Stimulated activated CD8-positive, alpha-beta memory T cell treated with anti-CD3 and anti-CD28 coated beads, Interleukin-4, amount 100 ng/mL, for 48 hours (primary cell): Measurements from ENCODE around the gene KRTAP5-10.
"Not testable (repeated sequence)": the region's sequence is repeated elsewhere in the genome, so short reads cannot be mapped to it uniquely, and the experiment has no call there.

Source experiments
- DNase-seq: peaks from one replicate; pipeline ENCODE4 v3.0.0-alpha.2; 2020

Gene KRTAP5-10

DNA sequence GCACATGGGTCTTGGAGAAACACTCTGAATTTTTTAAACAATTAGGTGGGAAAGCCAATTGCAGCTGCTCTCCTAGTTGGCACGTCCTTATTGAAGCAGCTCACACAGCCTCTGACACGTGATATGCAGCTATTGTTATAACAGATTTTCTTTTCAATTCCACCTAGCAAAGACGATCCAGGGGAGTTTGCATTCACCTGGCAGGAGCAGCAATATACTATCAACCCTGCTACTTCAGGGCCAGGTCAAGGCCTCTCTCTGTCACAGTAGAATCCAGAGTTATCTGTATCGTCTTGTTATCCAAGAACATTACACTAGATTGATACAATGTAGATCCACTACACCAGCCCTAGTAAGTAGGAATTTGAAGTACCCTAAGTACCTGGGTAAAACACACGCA is 9.1 kb downstream of the KRTAP5-10 start:
- DNase-seq: no peak

DNA sequence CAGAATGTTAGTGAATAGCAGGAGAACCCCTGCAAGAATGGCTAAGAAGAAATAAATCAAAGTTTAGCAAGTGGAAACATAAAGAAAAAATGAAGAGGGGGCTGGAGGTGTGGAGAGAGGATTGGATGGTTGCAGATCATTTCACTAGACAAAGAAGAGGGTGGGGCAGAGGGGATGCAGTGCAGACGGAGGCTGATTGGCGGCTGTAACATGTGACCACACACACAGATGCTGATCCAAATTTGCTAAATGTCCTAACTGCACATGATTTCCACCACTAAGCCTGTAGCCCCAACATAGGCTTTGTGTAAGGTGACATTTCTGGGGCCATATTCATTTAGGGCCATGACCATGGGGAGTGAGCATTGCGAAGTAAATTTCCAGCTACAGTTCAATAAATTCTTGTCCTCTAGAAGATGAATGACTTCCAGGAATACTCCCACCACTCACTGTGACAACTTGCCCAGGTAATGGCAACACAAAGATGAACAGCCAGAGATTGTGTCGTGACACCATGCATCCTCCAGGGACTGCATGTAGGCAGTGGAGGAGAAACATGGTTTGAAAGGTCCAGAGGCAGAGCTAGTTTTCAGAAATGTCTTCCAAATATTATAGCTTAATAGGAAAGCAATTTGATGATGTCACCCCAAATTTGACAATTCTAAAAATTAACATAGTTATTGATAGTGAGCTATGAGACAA is 10.5 kb downstream of the KRTAP5-10 start:
- no peak for DNase-seq

DNA sequence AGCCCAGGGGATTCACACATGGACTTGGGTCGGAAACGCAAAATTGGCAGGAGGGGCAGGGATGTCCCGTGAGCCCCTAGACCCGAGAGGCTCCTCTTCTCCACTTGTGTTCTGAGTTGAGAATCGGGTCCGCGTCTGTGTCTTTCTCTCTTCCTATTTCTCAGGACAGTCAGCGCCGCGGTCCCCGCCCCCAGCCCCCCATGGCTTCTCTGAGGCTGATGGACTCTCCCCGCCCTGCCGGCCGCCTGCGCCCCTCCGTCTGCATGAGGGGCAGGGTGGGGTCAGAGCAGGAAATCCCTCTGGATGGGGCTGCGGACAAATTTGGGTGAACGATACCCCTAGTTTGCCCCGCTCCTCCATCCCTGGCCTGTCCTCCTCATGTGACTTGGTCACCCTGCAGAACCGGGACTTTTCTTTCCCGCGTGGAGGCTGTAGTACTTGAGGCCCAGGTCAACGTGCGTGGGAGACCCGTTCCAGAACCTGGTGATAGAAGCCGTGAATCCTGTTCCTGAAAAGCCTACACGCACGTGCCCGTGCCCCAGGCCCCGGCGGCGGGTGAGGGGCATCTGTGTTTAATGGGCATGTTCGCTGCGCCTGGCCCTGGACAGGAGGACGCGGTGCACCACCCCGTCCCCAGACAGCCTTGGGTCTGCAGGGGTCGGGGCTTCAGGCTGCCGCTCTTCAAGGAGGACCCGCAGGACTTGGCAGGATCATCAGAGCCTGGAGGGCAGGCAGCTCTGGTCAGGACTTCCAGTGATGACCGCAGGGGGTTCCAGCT is 11.5 kb downstream of the KRTAP5-10 start:
- not testable (repeated sequence) for DNase-seq

DNA sequence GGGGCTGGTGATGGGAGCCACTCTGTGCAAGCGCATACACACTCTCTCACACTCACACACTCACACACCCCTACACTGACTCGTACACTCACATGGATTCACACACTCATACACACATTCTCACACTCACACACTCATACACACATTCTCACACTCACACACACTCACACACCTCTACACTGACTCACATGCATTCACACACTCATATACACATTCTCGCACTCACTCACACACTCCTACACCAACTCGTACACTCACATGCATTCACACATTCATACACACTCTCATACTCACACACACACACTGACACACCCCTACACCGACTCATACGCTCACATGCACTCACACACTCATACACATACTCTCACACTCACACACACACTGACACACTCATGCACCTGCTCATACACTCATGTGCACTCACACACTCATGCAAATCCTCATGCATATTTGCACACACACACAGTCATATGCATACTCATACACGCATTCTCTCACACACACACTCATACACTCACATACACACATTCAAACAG is 12.2 kb downstream of the KRTAP5-10 start:
- DNase-seq: no peak

DNA sequence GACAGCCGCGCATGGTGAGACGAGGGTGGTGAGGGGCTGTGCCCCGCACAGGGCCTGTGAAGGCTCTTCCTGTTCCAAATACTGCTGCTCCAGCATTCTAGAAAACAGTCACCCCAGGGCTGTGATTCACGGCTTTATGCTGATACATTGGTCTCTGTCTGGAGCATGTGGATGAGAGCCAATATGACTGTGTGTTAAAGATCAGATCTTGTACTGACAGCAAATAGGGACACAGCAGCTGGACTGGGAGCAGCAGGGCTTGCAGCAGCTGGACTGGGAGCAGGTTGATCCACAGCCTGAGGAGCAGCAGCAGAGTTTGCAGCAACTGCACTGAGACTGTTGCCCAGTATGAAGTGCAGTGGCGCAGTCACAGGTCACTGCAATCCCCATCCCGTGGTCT is 14.2 kb downstream of the KRTAP5-10 start:
- DNase-seq: not testable (repeated sequence)

DNA sequence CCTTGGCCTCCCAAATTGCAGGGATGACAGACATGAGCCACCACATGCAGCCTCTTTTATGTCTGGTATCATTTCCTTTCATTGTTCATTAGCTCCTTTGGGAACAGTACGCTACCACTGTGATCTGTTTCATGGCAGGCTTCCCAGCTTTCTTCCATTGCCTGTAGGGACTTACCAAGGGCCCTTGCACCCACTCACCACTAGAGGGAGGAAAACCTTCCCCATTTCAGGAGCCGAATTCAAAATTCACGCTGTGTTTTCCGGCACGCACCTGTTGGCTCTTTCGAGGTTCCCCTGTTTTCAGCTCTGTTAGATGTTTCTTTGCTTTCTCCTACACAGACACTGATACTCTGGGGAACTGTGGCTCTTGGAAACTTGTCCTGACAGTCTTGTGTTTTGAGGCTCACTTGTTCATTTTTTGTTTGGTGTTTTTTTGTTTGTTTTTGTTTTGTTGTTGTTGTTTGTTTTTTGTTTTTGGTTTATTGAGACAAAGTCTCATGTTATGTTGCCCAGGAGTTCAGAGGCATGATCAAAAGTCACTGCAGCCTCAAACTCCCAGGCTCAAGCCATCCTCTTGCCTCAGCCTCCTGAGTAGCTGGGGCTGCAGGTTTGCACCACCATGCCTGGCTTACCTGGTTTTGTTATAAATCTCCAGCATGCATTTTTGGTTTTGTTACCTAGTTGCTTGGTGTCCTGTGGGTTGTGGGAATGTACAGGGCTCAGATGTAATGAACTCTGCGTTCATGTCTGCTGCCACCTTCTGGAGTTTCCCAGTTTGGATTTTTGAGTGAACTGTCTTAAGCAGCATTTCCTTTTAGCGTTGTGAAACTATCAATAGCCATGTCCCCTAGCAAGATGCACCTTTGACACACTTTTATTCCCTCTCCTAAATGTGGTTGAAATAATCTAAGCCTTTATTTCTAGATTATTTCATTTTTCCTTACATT is 15.0 kb downstream of the KRTAP5-10 start:
- DNase-seq: peak; percentile 43

DNA sequence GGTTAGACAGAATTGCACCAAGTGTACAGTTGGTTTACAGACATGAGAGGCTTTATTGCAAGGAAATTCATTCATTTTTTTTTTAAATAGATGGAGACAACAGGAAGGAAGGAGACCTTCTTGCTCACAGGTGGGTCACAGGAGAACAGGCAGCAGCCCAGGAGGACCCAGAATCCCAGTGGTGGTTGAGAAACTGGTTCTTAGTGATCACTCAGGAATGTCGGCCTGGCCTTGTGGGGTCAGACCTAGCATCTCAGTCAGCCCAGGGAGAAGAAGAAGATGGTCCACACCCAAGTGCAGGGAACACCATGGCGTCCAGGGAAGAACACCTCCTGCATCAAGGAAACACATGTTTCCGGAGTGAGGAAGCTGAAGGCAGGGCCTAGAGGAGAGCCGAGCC is 16.5 kb downstream of the KRTAP5-10 start:
- DNase-seq: no peak

DNA sequence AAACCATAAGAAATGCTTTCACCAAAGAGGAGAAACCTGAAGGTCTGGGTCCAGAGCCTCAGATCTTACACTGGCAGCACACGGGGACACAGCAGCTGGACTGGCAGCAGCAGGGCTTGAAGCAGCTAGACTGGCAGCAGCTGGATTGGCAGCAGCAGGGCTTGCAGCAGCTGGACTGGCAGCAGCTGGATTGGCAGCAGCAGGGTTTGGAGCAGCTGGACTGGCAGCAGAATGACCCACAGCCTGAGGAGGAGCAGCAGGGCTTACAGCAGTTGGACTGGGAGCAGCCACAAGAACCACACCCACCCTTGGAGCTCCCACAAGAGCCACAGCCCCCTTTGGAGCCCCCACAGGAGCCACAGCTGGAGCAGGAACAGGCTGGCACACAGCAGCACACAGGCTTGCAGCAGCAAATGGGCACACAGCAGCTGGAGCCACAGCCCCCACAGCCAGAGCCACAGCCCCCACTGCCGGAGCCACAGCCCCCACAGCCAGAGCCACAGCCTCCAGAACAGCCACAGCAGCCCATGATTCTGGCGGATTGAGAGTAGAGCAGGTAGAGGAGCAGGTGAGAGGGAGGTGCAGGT is 17.0 kb downstream of the KRTAP5-10 start, which contains the start of gene KRTAP5-11:
KRTAP5-11 (minus strand) TSS at position 567 of the 587 bp plus-strand sequence; CDS start at position 529, 38 bp downstream.
- no peak for DNase-seq

DNA sequence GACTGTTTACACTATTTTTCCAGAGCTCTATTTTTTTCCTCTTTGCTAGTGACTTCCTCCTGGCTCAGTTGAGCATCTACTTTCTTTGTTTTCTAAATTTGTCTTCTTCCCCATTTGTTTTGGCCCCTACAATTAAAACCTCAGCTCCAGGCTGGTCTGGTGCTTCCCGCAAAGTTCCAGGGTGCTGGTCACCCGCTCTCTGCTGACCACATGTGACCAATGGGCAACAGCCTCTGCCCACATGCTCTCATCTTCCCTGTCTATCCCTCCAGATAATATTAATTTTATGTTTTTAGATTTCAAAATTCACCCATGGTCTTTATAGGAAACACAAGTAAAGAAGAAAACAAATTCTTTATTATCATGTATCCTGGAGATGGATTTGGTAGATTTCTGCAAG is 17.6 kb downstream of the KRTAP5-10 start:
- DNase-seq: not testable (repeated sequence)

DNA sequence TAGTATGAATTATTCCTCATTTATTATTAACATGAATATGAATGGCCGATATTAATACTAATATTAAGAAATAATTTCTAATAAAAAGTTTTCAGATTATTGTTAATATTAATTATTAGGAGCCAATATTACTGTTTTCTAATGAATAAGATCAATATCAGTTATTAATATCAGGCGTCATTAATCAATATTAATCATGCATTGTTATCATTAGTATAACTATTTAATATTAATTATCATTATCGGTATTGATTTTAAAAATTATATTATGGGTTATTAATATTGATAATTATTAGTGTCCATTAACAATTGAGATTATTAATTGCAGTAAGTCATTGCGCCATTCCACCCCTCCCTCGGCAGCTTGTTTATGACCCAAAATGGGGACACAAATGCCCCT is 20.3 kb downstream of the KRTAP5-10 start:
- DNase-seq: not testable (repeated sequence)

DNA sequence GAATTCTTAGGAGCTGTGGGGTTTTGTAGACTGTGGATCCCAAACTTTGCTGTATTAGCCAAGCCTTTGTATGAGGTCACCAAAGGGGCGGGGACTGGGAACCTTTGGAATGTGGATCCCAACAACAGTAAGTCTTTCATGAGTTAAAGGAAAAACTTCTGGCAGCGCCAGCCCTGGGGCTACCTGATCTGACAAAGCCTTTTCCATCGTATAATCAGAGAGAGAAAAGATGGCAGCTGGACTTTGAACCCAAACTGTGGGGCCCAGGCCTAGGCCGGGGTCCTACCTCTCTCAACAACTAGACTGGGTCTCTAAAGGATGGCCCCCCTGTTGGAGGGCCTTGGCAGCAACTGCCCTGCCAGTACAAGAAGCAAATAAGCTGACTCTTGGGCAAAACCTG is 23.0 kb downstream of the KRTAP5-10 start:
- not testable (repeated sequence) for DNase-seq

DNA sequence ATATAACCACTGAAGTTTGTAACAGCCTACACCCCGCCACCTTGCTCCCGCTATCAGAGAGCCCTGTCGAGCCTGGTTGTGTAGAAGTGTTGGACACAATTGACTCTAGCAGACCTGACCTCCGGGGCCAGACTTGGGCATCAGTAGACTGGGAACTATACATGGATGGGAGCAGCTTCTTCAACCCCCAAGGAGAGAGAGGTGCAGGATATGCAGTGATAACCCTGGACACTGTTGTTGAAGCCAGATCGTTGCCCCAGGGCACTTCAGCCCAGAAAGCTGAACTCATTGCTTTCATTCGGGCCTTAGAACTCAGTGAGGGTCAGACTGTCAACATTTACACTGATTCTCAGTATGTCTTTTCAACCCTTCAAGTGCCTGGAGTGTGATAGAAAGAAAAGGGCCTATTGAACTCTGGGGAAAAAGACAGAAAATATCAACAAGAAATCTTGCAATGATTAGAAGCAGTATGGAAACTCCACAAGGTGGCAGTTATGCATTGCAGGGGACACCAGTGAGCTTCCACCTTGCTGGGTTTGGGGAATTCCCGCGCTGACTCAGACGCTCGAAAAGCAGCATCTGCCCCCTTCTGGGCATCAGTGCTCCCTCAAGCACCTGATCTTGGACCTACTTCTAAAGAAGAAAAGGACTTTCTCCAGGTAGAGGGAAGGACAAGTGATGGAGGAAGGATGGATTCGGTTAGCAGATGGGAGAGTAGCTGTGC is 23.6 kb downstream of the KRTAP5-10 start:
- peak; percentile 75 for DNase-seq

DNA sequence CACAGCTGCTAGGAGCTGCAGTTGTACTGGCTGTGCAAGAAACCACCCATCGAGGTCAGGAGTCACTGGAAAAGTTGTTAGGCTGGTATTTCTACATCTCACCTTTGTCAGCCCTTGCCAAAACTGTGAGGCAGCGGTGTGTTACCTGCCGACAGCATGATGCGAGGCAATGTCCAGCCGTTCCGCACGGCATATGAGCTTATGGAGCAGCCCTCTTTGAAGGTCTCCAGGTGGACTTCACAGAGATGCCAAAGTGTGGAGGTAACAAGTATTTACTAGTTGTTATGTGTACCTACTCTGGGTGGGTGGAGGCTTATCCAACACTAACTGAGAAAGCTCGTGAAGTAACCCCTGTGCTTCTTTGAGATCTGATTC is 24.2 kb downstream of the KRTAP5-10 start:
- DNase-seq: not testable (repeated sequence)

DNA sequence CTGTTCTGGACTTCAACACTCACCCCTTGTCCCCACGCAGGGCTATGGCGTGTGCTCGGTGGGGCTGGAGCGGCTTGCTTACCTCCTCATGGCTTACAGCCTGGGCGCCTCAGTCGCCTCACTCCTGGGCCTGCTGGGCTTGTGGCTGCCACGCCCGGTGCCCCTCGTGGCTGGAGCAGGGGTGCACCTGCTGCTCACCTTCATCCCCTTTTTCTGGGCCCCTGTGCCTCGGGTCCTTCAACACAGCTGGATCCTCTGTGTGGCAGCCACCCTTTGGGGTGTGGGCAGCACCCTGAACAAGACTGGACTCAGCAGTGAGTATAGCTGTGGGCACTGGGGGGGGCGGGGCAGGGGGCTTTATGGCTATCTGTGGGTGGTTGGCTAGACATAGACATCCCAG is 37.9 kb downstream of the KRTAP5-10 start:
- not testable (repeated sequence) for DNase-seq

DNA sequence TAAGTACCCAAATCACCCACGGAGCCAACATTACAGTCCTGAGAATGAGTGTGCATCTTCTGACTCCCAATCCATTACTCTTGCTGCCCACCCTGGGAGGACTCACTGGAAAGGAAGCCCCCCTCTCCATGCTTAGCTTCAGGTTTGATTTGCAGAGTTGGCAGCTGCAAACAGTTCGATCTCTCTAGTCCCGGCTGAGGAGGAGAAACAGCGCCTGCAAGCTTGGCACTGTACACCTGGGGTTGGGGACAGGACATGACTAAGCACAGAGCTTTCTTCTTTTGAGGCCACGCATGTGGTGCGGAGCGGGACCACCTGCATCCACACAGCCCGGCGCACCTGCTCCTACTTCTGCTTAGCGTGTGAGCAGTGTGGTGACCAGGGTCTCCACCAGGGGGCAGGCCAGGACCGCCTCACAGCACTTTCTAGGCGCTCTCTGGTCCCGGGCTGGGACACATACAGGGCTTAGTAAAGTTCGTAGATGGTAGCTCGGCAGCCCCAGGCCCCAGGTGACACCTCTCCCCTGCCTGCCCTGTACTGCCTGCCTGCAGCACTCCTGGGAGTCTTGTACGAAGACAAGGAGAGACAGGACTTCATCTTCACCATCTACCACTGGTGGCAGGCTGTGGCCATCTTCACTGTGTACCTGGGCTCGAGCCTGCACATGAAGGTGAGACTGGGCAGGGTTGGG is 39.6 kb downstream of the KRTAP5-10 start:
- peak; percentile 44 for DNase-seq

DNA sequence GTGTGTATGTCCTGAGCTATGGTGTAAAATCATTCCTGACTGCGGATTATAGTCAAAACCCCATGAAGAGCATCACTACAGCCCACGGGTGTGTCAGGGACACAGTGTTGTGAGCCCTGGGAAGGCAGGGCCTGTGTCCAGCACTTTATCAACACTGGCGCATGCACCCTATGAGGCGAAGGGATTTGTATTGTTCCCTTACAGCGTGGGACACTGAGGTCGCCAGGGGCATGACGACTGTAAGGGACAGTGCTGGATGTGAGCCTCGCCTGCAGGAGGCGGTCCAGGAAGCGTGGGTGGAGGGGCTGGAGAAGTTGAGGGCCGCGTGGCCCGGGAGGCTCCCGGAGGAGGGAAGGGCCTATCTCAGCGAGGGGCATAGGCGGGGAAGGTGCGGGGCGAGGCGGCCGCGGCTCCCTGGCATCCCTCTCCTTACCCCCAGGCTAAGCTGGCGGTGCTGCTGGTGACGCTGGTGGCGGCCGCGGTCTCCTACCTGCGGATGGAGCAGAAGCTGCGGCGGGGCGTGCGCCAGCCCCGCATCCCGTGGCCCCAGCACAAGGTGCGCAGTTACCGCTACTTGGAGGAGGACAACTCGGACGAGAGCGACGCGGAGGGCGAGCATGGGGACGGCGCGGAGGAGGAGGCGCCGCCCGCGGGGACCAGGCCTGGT is 41.6 kb downstream of the KRTAP5-10 start:
- not testable (repeated sequence) for DNase-seq

DNA sequence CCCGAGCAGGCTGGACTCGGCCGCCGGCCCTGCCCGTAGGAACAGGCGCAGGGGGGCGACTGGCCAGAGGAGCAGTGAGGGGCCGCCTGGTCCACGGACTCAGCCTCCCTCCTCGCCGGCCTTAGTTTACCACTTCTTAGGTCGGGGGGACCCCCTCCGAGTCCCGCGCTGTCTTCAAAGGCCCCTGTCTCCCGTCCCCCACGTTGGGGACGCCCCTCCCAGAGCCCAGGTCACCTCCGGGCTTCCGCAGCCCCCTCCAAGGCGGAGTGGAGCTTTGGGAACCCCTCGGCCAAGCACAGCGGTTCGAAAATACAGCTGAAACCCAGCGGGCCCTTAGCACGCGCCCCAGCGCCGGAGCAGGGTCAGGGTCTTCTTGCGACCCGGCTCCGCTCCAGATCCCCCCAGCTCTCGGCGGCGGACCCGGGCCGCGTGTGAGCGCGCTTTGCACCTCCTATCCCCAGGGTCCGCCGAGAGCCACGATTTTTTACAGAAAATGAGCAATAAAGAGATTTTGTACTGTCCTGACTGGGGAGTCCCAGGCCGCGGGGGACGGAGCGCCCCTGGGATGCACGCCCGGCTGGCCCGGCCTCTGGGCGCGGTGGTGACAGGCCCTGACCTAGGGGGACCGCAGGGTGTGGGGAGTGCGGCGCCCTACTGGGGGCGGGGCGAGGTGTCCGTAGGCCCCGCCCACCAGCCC is 42.3 kb downstream of the KRTAP5-10 start:
- DNase-seq: not testable (repeated sequence)

DNA sequence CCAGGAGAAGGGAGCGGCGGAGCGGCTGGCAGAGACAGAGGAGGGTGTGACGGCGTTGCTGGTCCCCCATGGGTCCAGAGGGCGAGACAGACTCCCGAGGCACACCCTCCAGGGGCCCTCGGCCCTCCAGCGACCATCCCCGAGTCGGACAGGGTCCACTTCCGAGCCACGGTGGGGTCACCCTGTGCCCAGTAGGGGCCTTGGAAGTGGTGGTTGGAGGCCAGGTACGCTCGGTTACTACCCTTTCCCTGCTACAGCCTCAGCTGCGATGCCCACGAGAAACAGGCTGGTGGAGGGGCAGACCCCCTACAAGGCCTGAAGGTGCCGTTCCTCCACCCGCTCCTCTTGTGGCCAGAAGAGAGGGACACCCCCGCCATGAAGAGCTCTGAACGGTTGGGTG is 42.9 kb downstream of the KRTAP5-10 start:
- DNase-seq: not testable (repeated sequence)

DNA sequence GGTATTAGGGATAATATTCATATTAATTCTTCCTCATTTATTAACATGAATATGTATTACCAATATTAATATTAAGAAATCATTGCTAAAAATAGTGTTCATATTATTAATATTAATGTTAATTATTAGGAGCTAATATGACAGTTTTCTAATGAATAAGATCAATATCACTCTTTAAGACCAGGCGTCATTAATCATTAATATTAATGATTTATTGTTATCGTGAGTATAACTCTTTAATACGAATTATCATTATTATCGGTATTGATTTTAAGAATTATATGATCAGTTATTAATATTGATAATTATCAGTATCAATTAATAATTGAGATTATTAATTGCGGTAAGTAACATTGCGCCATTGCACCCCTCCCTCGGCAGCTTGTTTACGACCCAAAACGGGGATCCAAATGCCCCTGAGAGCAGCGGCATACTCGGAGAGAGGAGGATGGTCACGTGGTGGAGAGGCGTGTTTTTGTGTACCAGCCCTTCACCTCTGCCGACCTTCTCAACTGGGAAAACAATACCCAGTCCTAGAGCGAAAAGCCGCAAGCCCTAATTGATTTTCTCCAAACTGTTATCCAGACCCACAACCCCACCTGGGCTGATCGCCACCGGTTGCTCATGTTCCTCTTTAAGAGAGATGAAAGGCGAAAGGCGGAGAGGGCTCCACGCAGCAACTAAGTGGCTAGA is 46.0 kb downstream of the KRTAP5-10 start:
- not testable (repeated sequence) for DNase-seq
